C4-2B (cell line): ENCODE results near the gene AACS.
A peak's percentile ranks its signal among the peaks of the same experiment; 100 is the strongest.

Experiments used
- CTCF ChIP-seq: fragments of 450-650 bp; conservative IDR thresholded peaks from 2 replicates; pipeline ENCODE4 v1.5.1; 2017; ENCODE audit warnings: mild to moderate bottlenecking
- ZFX ChIP-seq: fragments of 450-650 bp; IDR thresholded peaks from 2 replicates; pipeline ENCODE4 v1.6.1; 2017

- TF ChIP-seq CTCF (peak; percentile 96), ZFX (no peak)
These were observed 118.2 kb downstream of the AACS start for GRCh38 chr12:125183187-125184067.
